GM23248 (cell line): ENCODE results near the gene FPGS.

ENCODE experiments used
- EZH2 ChIP-seq: fragments of 200-600 bp; sonication (generic); IDR thresholded peaks from 2 replicates; pipeline ENCODE4 v1.6.1; 2018; ENCODE audit warnings: antibody characterized with exemption, mild to moderate bottlenecking; ENCODE audit not compliant: insufficient read depth, poor library complexity, severe bottlenecking
- EZH2phosphoT487 ChIP-seq: fragments of 200-600 bp; sonication (generic); IDR thresholded peaks from 2 replicates; pipeline ENCODE4 v1.6.1; 2018; ENCODE audit warnings: antibody characterized with exemption, moderate library complexity, mild to moderate bottlenecking, low read depth; ENCODE audit not compliant: insufficient read depth

GRCh38 chr9:127768698-127769097 is 34.0 kb upstream of the FPGS start:
- TF ChIP-seq EZH2: no peak
- no peak for TF ChIP-seq EZH2phosphoT487
